NCI-H1092 (cell line): ENCODE measurements around the gene SLC12A8.
A peak's percentile ranks its signal among the peaks of the same experiment; 100 is the strongest.

Experiments used
- DNase-seq: peaks from one replicate; lab custom pipeline; 2025; lab: John Stamatoyannopoulos, UW

Gene SLC12A8

DNA sequence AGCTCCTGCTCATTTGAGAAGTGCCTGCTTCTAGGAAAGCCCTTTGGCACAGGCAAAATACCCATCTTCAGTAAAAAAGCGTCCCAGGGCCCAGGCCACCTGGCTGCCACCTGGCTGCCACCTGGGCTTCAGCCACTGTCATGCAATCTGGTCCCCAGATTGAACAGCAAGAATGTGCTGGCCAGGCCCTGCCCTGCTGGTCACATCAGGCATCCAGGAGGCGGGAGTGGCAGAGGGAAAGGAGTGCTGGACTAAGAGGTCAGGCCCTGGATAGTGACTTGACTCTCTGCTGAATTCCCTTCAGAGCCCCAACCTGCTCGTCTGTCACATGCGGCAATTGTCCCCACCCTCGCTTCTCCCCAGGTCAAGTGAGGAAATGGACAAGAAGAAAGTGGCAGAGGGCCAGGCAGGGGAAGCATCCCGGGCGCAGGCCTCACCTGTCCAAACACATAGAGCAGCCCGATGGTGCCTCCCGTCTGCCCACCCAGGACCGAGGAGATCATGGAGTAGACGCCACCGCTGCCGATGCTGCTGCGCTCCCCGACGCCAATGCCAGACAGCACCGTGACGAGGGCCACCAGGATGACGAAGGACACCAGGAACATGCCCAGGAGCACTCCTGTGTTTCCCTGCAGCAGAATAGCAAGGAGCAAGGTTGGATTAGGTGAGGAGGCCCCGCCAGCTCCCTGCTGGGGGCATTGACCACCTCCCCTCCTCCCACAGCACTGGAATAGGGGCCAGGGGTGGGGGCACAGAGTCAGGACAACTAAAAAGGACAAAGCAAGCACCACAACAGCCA, 25.5 kb downstream of the SLC12A8 start:
- DNase-seq: no peak

DNA sequence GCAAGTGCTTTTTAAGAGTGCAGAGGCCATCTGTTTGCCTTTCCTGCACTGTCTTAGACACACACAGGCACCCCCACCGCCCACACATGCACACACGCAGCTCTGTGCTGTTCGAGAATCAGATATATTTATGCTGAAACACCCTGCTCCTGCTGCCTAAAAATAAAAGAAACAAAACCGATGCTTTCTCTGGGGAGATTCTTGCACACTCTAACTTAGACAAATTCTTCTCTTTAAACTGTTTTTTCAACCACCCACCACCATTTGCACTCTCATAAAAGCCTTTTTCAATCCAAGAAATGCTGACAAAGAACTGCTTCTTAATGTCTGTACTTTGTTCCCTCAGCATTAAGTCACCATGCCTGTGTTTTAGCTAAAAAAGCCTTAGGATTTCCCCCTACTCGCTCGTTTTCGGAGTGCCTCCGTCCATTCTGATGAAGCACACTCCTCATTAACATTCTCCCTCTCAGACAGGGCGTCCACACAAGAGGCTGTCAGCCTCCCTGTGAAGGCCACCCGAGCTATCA, 26.2 kb downstream of the SLC12A8 start:
- no peak for DNase-seq

DNA sequence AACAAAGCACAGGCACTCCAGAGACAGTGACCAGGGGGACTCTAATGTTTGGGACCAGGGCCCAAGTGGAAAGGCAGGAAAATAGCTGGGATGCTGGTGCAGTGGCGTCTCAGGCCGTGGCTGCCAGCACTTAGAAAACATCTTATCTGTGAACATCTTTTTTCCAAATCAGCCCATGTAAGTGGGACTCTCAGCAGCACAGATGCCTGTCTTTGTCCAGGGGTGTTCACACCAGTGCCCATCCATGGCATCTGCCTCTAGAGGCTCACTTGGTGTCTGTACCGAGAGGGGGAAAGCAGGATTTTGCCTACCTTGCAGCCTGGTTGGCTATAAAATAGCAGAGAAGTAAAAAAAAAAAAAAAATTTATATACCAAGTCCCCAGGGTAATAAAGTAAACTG, 26.7 kb downstream of the SLC12A8 start:
- no peak for DNase-seq

DNA sequence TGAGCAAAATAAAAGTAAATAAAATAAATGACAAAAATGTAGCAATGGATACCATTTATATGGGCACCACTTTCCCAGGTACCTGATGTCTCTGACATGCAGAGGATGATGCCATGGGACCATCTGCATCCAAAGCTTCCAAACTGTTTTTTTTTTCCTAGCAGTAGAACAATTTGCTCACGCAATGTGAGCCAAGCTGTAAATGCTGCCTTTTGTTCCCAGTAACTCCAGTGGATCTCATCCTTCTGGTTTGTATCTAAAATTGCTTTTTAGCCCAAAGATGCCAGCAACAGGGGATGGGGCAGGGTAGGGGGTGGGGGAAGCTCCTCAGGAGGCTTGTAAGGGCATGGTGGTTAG, 32.7 kb downstream of the SLC12A8 start:
- no peak for DNase-seq

DNA sequence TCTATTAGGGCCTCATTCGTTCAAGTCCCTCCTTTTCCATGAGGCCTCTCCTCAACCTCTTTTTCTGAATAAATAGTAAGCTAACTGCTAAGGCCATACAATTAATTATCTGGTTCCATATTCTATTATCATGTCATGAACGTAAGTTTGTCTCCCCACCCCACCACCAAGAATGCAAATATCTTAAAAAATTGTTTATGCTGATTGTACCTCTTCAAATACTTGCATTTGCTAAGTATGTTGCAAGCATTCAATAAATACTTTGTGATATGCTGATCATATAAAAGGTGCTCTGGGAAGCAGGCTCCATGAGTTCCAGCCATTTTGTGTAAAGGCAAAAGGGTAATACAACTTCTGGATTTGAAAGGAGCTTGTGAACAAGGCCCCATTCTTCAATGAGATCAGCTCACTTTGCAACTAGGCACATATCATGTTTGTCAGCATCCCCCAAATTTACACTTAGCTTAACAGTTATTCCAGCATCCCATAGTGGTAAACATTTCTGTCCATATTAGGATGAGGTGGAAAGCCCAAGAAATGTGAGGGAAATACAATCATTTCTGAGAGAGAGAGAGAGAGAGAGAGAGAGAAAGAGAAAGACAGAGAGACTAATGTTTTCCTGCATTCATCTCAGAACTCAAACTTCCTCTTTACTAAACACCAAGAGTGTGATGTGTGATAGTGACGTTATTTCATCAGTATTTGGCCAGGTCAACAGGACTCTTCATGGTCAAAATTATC, 33.2 kb downstream of the SLC12A8 start:
- no peak for DNase-seq

DNA sequence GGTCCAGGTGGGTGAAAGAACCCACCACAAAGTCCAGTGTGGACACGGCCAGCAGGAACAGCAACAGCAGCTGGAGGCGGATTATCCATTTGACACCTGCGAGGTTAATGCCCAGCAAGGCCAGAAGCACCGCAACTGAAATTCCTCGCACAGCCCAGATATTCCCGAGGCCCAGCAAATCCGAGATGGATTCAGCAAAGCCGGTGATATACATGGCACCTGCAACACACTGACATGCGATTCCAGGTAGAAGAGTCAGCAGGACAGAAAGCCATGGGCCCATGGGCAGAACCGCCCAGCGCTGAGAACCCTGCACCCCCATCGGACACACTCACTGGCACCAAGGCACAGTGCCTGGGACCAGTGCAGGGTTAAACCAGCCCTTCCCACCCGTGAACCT, 34.8 kb downstream of the SLC12A8 start:
- DNase-seq: no peak

DNA sequence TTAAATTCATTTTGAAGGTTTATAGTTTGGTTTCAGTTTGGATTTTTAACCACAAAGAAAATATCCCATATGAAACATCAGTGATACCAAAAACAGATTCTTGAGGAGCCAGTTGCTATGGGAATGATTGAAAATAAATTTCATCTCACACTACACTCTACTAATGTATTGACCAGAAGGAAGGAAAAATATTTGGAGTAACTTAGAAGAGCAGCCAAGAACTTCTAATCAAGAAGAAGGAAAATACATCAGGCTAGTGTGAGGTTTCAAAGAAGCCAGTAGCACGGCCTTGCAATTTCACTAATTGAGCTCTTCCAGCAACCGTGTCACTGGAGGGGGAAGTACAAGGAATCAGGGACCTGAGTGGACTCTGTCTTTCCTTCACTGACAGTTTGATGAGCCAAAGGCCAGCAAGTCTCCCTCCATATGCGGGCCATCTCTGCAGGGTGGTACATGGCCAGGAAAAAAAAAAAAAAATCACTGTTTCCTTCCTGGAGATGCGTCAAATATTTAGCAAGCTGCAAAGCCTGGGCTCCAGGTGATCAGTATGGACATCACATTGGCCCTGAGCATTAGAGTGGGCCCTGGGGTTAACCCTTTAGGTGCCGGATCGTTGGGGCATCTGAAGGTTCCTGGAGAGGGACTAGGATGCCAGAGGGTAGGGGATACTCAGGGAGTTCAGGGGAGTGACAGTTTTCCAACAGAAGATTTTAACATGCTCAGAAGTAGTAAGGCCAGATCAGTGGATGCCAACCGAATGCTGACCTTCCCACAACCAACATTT, 37.1 kb downstream of the SLC12A8 start:
- no peak for DNase-seq

DNA sequence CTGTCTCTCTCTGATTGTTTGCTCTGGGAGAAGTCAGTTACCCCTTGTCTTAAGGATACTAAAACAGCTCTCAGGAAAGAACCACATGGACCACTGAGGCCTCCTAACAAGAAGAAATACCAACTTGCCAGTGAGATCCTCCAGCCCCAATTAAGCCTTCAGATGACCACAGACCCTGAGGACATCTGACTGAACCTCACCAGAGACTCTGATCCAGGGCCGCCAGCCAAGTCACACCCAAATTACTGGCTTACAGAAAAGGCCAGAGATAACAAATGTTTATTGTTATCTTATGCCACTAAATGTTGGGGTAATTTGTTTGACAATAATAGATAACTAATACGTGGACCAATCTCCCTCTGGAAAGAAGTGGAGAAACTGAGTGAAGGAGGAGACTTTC, 40.2 kb downstream of the SLC12A8 start:
- no peak for DNase-seq

DNA sequence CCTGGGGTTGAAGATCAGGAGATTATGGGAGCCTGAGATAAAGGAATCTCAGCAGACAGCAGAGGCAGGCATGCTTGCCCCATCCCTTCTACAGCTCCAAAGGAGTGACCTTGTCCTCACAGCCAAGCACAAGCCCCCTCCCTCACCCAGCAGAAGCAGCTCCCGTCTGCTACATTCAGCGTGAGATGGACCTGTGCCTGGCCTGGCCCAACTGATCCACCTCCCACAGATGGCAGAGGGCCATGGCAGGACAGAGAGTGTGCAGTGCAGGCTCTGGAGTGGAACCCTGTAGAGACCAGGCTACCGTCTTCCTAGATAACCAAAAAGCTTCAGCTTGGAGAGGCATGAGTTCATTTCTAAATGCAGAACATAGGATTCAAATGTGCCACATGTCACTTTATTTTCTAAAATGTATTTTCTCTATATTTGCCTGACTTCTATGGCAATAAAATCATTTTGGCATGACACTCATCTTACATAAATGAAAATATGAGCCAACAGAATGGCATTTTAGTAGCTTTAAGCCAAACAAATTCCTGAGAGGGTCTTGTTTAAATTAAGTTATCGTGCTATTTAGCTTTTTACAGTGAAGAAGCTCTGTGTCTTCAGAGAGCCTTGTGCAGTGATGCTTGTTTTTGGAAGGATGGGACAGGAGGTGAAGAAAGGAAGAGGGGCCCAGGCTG, 43.7 kb downstream of the SLC12A8 start:
- no peak for DNase-seq

DNA sequence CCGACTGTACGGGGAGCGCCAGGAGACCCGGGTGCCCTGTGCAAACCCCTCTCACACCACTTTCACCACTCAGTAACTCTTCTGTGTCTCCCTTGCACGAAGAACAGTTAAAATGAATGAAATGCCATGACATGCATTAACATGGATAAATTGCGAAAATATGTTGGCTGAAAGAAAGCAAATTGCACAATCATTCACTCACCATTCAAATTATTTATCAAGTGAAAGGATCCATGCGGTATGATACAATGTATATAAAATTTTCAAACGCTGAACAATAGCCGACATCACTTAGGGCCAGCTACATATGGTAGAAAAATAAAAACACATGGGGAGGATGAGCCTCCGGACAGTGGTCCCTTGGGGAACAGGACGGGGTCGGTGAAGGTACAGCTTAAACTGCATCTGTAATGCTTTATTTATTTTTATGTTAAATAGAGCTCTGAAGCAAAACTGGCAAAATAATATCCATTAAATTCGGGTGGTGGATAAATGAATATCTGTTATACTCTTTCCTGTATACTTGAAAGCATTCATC, 45.9 kb downstream of the SLC12A8 start:
- DNase-seq: no peak

DNA sequence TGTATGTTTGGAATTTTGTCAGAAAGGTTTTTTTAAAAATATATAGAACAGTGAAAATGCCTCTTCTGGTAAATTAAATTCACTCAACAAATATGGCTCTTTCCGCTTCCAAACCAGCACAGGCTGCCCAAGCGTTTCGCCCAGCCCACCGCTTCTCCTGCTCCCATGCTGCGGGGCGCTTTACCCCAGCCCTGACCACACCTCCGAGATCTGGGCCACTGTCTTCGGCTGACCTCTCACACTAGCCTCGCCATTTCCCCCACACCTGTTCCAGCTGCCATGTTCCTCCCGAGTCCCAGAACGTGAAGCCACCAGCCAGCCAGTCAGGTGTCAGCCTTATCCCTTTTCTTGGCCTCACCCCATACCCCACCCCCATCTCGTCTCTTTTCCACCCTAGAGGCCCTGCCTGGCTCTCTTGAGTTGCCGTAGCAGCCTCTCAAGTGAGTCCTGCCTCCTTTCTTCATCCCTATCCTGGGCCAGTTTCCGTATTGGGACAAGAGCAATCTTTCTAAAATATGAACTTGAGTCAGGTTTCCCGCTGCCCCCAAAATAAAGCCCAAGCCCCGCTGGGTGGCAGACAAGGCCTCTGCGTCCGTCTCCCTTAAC, 46.5 kb downstream of the SLC12A8 start:
- no peak for DNase-seq

DNA sequence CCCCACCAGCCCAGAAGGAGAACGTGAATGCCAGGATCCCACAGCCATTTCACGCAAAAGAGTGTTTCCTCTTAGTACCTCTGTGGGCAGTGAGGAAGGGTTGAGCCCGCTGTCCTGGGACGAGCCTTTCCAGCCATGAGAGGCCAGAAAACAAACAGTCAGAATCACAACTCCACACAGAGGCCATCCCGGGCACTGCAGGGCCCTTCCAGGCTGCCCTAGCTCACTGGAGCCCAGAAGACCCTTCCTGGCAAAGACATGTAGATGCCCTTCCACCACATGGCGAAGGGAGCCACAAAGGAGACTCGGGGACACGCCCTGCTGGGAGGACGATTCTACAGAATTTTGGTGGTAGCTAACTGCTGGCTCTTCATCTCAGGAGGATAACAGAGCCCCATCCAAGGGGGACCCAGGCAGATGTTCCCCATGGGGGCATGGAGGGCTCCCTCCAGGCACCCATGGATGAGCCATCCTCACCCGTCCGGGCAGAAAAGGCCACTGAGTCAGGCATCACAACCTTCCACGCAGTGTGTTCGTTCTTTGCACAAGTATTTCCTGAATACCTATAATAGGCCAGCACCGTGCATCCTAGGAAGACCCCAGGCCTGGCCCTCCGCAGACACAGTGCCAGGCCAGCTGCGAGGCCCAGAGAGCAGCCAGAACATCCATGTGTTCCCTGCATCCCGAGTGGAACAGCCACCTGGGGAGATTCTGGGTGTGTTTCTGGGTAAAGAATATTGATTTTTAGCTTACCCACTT, 47.2 kb downstream of the SLC12A8 start:
- no peak for DNase-seq

DNA sequence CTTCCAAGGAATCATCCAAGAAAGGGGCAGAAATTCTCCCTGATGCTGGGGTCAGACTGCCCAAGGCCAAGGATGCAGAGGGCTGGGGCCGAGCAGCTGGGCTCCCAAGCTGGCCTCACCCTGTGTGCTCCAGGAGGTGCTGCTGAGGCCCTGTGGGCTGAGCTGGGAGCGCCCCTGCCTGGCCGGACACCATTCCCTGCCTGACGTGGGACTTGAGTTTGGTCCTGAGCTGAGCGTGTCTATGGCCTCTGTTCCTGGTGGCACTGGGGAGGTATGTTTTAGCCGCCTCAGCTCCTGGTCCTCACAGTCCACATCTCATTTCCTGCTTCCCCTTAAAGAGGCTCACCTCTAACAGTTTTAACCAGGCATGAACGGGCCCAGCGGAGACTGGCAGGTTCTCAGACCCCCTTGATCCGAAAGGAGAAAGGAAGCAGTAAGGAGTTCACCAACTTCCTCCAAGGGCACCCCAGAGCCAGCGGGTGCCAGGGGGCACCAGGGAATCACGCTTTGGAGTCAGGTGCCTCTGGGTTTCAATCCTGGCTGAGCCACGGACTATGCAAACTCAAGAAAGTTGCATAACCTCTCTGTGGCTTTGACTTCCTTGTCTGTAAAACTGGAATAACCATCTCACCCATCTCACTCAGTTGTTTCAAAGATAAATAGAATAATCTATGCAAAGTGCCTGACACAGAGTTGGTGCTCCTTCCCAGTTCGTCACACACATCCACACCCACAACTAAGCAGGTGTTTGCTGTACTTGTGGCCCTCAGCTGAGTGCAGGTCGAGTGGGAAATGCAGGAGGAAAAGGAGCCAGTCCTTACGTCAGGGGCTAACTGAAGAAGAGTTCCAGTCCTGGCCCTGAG, 48.6 kb downstream of the SLC12A8 start:
- no peak for DNase-seq

DNA sequence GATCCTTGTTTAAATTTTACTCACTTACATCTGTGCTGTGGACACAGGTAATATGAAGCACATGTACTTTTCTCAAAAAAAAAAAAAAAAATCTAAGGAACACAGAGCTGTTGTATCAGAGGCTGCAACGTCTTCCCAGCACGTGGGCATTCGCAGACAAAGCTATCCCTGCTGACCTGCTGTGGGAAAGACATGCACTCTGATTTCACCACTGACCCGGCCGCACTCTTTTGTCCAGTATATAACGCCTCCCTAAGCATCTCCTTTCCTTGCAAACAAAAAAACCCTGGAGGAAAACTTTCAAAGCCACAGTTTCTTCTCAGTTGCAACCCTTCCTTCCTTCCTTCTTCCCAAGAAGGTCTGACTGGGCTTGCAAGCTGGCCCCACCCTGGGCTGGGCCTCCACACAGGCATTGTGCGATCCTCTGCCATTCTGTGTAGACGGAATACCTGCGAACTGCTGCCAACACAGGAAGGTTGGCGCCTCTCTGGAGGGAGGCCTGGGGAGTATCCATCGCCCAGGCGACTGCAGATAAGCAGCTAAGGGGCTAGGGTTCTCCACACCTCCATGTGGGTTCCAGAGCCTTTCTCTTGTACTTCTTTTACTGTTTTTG, 50.8 kb downstream of the SLC12A8 start:
- no peak for DNase-seq

DNA sequence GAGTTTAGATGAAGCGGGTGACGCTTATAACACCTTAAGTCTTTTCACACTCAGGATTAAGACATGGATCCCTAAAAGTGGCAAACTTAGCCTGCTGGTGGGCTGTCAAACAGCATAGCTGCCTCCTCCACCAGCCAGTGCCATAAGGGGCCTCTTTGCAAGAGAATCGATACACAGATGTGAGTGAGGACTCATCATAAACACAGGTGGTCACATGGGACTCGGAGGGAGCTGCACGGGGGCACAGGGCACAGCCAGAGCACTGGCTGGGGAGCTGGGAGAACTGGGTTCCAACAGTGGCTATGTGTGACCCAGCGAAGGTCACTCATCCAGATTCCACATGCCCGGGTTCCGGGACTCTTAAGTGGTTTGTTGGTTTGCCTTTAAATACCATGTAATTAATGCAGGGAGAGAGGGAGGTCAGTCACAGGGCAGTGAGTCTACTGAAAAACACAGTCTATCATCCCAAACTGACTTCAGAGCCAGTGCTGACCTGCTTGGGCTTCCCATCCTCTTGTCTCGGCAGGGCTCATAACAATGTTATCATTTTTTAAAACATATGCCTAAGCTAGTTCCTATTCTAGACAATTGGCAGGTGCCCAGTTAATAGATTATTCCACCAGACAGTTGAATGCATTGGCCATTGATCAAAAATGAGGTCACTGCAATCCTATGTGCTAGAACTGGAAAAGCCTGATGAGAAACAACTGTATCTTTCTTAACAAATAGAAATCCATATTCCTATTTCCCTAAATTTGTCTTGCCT, 51.8 kb downstream of the SLC12A8 start:
- DNase-seq: no peak

DNA sequence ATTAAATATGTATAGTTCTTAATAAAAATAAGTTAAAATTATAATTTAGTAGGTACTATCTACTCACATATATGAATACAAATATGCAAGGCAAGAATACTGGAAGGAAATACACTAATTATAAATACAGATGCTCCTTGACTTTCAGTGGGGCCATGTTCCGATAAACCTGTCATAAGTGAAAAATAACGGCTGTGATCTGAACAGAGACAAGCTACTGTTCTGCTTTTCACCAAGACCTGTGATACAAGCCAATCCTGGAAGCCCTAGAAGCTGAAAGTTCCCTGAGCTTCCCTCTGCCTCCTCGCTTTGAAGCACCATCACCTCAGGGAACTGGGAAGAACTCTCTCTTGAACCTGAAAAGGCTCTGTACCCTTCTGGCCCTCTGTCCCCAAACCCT, 55.4 kb downstream of the SLC12A8 start:
- no peak for DNase-seq

DNA sequence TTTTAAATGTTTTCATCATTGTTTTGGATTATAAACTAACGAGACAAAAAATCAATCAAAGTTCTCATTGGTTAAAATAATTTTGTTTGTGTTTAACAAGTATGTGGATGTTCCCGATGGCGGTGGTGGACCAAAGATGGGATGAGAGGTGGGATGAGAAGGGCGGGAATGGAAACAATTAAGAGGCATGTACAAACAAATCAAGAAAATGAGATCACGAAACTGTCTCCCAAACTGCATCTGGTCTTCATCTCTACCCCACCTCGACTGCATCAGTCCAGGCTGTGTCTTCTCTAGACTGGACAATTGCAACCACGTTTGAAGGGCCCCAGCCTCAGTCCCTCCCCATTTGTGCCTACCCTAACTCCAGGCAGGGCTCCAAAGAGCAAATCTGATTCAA, 56.1 kb downstream of the SLC12A8 start:
- peak; percentile 74 for DNase-seq

DNA sequence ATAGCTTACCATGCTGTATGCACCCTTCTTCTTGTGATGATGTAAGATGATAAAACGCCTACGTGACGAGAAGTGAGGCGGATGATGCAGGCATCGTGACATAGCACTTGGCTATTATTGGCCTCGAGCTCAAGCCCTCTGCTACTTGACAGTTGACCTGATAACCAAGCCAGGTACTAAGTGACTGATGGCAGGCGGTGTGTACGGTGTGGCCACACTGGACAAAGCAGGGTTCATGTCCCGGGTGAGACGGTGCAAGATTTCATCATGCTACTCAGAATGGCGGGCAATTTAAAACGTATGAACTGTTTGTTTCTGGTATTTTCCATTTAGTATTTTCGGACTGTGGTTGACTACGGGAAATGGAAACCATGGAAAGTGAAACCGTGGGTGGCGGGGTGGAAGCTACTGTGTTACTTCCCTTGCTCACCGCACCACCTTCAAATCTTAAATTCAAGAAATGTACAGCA, 57.7 kb downstream of the SLC12A8 start:
- DNase-seq: no peak
